Measurements from ENCODE around the gene SUGP1. TPM values are rescaled to one million over a fixed set of nuclear protein-coding genes. Genes with fewer than 3 reads are reported as not detected.

Gene SUGP1
- total RNA-seq, 1 donor from 2014 or later, result 59.1 TPM

DNA sequence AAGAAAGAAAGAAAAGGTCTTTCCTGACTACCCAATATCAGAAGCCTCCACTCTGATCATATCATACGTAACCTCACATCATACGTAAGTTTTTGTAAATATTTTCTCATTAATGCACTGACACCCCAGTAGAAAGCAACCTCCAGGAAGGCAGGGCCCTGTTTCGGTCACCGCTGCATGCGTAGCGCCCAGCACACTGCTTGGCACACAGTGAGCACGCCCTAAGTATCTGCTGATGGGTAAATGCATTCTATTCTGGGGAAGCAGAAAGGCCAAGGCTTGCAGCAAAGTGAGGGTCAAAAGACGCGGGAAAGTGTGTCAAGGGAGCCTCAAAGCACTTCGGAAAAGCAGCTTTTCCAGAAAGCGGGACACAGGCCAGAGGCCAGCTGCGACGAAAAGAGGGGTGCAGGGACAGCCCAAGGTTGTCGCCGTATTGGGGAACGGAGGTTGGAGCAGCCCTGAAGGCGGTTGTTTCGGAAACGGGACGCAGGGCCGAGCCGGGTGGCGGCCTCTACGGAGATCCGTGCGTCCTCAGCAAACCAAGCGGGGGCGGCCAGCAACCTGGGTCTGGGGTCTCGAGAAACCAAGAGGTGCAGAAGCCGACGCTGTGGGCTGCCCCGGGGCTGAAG, 463 bp downstream of the SUGP1 start:
- Mint-ChIP-seq H3K27ac (ENCODE audit: unreplicated experiment) (peak overlapping the region; percentile 100), H3K36me3 (ENCODE audit: low read depth, unreplicated experiment) (peaks cover 16% of the 10 kb centered on the region), H3K4me3 (ENCODE audit: unreplicated experiment) (peak overlapping the region; percentile 97), H3K4me1 (ENCODE audit: low read depth, unreplicated experiment) (peaks cover 5% of the 10 kb centered on the region), H3K9me3 (ENCODE audit: unreplicated experiment) (no peaks in the 10 kb centered on the region), H3K27me3 (ENCODE audit: low read depth, unreplicated experiment) (no peaks in the 10 kb centered on the region)
- H4K20me1 ChIP-seq (ENCODE audit: insufficient read depth, low read length), result peaks cover 31% of the 10 kb centered on the region
- H3K4me2 ChIP-seq (ENCODE audit: low read length), result peak overlapping the region; percentile 95
- H3K9ac ChIP-seq (ENCODE audit: low read length), result peak overlapping the region; percentile 98
- DNase-seq (ENCODE audit: low read depth), result no peak
- peaks cover 14% of the 10 kb centered on the region for H3K4me1 ChIP-seq (ENCODE audit: insufficient read depth, low read length)
- H3K36me3 ChIP-seq (ENCODE audit: insufficient read depth, low read length), result peaks cover 8% of the 10 kb centered on the region
- peaks cover 89% of the 10 kb centered on the region for H3K79me2 ChIP-seq (ENCODE audit: insufficient read depth, low read length)
- no peaks in the 10 kb centered on the region for H3K9me3 ChIP-seq (ENCODE audit: insufficient read depth, low read depth, low read length)
- H3K27me3 ChIP-seq (ENCODE audit: insufficient read depth, low read length), result no peaks in the 10 kb centered on the region
- no peak for FAIRE-seq
- H3K4me3 ChIP-seq (ENCODE audit: insufficient read depth, low read depth, low read length), result peak overlapping the region; percentile 87
- no peak for TF ChIP-seq EZH2 (IDR thresholded peaks at IDR 0.05; ENCODE audit: insufficient read depth, low read length)
- TF ChIP-seq, protein P1, sequence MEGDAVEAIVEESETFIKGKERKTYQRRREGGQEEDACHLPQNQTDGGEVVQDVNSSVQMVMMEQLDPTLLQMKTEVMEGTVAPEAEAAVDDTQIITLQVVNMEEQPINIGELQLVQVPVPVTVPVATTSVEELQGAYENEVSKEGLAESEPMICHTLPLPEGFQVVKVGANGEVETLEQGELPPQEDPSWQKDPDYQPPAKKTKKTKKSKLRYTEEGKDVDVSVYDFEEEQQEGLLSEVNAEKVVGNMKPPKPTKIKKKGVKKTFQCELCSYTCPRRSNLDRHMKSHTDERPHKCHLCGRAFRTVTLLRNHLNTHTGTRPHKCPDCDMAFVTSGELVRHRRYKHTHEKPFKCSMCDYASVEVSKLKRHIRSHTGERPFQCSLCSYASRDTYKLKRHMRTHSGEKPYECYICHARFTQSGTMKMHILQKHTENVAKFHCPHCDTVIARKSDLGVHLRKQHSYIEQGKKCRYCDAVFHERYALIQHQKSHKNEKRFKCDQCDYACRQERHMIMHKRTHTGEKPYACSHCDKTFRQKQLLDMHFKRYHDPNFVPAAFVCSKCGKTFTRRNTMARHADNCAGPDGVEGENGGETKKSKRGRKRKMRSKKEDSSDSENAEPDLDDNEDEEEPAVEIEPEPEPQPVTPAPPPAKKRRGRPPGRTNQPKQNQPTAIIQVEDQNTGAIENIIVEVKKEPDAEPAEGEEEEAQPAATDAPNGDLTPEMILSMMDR (IDR thresholded peaks at IDR 0.05; ENCODE audit: insufficient read depth, low read depth, low read length), result no peak
- H2AFZ ChIP-seq (ENCODE audit: low read depth, low read length), result peak overlapping the region; percentile 99
- H3K27ac ChIP-seq (ENCODE audit: low read depth, low read length), result peak overlapping the region; percentile 99

DNA sequence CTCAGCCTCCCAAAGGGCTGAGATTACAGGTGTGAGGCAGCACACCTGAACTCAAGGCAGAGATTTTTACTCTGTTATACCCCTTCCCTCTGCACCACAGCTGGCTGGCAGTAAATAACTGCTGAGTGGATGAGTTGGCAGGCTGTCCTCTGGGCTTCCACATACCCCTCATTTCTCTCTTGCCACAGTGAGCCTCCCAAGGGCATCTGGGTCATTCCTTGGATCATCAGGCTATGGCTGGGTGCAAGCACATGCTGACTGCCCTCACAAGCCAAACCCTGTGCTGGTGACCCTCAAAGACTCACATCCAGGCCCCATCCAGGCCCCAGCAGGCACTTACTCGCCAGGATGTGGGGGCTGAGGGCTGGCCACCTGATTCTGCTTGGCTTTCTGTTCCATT, 4.2 kb downstream of the SUGP1 start:
- H2AFZ ChIP-seq (ENCODE audit: low read depth, low read length), result no peak overlapping the region
- Mint-ChIP-seq H3K4me3 (ENCODE audit: unreplicated experiment) (no peak overlapping the region), H3K27ac (ENCODE audit: unreplicated experiment) (no peak overlapping the region), H3K4me1 (ENCODE audit: low read depth, unreplicated experiment) (no peaks in the 10 kb centered on the region), H3K36me3 (ENCODE audit: low read depth, unreplicated experiment) (peaks cover 7% of the 10 kb centered on the region), H3K27me3 (ENCODE audit: low read depth, unreplicated experiment) (no peaks in the 10 kb centered on the region), H3K9me3 (ENCODE audit: unreplicated experiment) (no peaks in the 10 kb centered on the region)
- peaks cover 3% of the 10 kb centered on the region for H3K36me3 ChIP-seq (ENCODE audit: insufficient read depth, low read length)
- no peak overlapping the region for H3K4me3 ChIP-seq (ENCODE audit: insufficient read depth, low read depth, low read length)
- peaks cover 8% of the 10 kb centered on the region for H3K4me1 ChIP-seq (ENCODE audit: insufficient read depth, low read length)
- FAIRE-seq (no peak), DNase-seq (ENCODE audit: low read depth) (no peak)
- no peaks in the 10 kb centered on the region for H3K9me3 ChIP-seq (ENCODE audit: insufficient read depth, low read depth, low read length)
- H3K27me3 ChIP-seq (ENCODE audit: insufficient read depth, low read length), result no peaks in the 10 kb centered on the region
- H3K9ac ChIP-seq (ENCODE audit: low read length), result peak overlapping the region; percentile 10
- no peak overlapping the region for H3K27ac ChIP-seq (ENCODE audit: low read depth, low read length)
- H3K79me2 ChIP-seq (ENCODE audit: insufficient read depth, low read length), result peaks cover 61% of the 10 kb centered on the region
- no peak overlapping the region for H3K4me2 ChIP-seq (ENCODE audit: low read length)
- TF ChIP-seq EZH2 (IDR thresholded peaks at IDR 0.05; ENCODE audit: insufficient read depth, low read length), result no peak
- TF ChIP-seq, protein P1 (IDR thresholded peaks at IDR 0.05; ENCODE audit: insufficient read depth, low read depth, low read length), result no peak
- peaks cover 17% of the 10 kb centered on the region for H4K20me1 ChIP-seq (ENCODE audit: insufficient read depth, low read length)

DNA sequence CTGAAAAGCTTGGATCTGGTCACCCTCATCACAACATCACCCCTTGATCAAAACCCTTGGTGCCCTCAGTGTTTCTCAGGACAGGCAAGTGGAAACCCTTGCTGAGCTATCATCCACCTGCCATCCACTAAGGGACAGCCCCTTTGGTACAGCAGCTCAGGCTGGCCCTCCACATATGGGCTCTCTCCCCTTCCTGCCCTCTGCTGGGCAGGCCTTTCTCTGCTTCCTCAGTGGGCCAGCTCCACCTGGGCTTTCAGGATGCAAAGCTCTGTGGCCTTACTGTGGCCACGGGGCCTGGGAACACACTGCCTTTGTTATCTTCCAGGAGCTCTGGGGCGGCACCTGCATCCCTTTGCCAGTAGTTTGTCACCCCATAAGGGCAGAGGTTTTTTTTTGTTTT, 4.9 kb downstream of the SUGP1 start:
- Histone ChIP-seq H3K4me2 (ENCODE audit: low read length) (no peak overlapping the region), H3K27ac (ENCODE audit: low read depth, low read length) (no peak overlapping the region), H3K9ac (ENCODE audit: low read length) (no peak overlapping the region), H4K20me1 (ENCODE audit: insufficient read depth, low read length) (peaks cover 17% of the 10 kb centered on the region), H3K4me3 (ENCODE audit: insufficient read depth, low read depth, low read length) (no peak overlapping the region), H3K9me3 (ENCODE audit: insufficient read depth, low read depth, low read length) (no peaks in the 10 kb centered on the region), H3K27me3 (ENCODE audit: insufficient read depth, low read length) (no peaks in the 10 kb centered on the region), H3K36me3 (ENCODE audit: insufficient read depth, low read length) (peaks cover 3% of the 10 kb centered on the region), H3K79me2 (ENCODE audit: insufficient read depth, low read length) (peaks cover 54% of the 10 kb centered on the region), H3K4me1 (ENCODE audit: insufficient read depth, low read length) (peaks cover 8% of the 10 kb centered on the region), H2AFZ (ENCODE audit: low read depth, low read length) (no peak overlapping the region)
- Mint-ChIP-seq H3K27me3 (ENCODE audit: low read depth, unreplicated experiment) (no peaks in the 10 kb centered on the region), H3K27ac (ENCODE audit: unreplicated experiment) (no peak overlapping the region), H3K9me3 (ENCODE audit: unreplicated experiment) (no peaks in the 10 kb centered on the region), H3K4me3 (ENCODE audit: unreplicated experiment) (no peak overlapping the region), H3K36me3 (ENCODE audit: low read depth, unreplicated experiment) (peaks cover 7% of the 10 kb centered on the region), H3K4me1 (ENCODE audit: low read depth, unreplicated experiment) (no peaks in the 10 kb centered on the region)
- DNase-seq (ENCODE audit: low read depth), result no peak
- no peak for TF ChIP-seq EZH2 (IDR thresholded peaks at IDR 0.05; ENCODE audit: insufficient read depth, low read length)
- TF ChIP-seq, protein P1 (IDR thresholded peaks at IDR 0.05; ENCODE audit: insufficient read depth, low read depth, low read length), result no peak
- no peak for FAIRE-seq

All from astrocyte (in vitro differentiated cells and primary cell).